ENCODE data around the gene FADS2.

The FADS2 gene

DNA sequence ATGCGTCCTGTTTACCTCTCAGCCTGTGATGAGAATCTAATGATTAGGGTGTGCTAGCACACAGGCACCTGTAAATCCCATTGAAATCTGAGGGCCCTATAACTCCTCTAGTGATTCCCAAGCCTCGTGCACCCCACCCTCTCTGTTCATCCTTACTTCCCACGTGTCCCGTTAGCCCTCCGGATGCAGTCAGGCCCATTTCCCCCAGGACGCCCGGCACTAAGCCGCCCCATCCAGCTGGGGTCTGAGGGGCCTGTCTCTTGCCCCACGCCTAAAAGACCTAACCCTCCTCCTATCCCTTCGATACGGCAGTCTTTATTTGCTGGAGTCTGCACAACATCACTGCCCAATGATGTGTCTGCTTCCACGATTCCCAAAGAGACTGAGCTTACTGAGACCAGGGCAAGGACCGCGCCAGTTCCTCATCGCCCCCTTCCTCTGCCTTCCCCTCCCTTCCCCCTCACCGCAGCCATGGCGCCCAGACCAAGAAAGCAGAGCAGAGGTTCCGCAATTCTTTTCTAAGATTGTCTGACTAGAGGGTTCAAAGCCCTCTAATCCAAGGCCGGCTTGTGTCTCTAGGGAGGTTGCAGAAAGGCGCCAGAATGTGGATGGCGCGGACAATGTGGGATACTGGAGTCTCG is 1.1 kb upstream of the FADS2 start:
- no peak for DNase-seq

DNA sequence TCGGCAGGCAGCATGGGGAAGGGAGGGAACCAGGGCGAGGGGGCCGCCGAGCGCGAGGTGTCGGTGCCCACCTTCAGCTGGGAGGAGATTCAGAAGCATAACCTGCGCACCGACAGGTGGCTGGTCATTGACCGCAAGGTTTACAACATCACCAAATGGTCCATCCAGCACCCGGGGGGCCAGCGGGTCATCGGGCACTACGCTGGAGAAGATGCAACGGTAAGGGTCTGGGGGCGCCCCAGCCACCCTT is 204 bp downstream of the FADS2 start:
- no peak for DNase-seq

DNA sequence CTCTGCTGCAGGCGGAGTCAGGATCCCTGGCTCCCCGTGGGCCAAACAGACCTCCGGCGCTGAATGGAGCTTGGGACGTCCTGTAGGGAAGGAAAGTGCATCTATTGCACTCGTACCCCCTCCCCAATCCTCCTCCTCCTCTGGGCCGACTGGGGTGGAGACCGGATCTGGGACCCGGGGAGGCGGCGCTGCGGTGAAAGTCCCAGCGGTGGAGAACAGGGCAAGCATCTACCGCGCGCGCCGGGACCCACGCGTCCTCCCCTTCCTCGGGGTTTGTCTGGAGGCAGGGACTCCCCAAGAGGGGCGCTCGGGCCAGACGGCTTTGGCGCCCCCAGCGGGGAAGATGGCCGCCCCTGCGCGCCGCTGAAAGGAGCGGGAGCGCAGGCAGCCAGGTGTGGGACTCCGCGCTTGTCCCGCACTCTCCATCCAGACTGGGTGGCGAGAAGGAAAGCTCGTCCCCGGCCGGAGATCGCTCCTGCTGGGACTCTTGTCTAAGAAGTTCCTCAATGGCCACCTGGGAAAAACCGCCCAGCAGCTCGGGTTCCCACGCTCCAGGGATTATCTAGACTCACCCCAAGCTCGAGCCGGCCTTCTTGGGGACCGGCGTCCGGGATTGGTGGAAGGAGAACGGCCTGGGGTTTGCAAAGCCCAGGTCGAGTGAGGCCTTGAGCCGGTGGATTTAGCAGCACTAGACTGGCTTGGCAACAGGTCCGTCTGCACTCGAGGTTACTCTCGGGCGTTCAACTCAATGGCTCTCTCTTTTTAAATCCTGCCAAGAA is 718 bp downstream of the FADS2 start:
- no peak for DNase-seq

DNA sequence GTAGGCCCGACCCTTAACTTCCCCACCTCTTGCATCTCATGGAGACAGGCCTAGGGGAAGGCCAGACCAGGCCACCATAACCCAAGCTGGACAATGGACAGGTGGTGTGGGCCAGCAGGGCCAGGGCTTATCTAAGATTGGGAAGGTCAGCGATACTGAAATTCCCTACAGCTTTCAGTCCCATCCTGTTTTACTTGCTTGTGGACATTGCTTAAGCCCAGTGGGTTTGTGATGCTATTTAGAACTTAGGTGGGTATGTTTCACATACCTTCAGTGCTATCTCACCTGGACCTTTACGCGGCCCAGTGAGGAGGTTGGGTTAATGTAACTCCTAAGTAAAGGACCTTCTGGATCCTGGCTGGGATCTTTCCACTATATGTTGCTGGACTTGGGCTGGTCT is 1.7 kb downstream of the FADS2 start:
- DNase-seq, result no peak

DNA sequence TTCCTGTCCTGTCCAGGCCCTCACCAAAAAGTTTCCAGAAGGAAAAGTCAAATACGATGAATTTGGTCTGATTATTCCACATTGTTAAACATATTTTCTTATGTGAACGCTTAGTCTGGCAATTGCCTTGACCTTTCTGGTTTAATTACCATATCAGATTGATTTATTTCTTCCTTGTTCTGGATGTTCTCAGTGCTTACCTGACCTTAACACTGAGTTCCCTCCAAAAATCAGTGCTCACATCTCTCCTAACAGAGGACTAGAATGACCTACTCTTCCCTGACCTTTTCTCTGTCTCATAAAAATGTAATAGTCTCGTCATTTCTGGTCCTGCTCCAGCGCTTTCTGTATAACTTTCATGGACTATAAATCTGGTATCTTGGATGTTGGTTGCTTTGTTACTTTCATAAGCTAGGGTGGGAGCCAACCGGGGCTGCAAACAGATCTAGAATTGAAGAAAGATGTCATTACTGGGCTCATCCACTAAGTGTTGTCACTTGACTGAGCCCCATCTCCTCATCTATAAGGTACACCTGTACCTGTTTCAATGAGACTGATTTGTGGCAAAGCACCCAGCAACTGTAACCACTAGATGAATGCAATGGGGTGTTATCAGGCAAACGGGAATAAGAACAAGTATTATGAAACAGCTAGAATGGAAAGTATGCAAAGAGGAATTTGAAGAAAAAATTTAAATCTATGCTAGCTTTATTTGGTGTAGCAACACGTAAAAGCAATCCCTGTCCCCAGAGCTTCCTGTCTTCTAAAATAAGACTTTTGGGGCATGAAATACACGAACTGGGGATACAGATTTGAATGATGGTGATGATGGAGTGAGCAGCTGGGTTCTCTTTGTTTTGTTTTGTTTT is 2.4 kb downstream of the FADS2 start:
- DNase-seq, result no peak

DNA sequence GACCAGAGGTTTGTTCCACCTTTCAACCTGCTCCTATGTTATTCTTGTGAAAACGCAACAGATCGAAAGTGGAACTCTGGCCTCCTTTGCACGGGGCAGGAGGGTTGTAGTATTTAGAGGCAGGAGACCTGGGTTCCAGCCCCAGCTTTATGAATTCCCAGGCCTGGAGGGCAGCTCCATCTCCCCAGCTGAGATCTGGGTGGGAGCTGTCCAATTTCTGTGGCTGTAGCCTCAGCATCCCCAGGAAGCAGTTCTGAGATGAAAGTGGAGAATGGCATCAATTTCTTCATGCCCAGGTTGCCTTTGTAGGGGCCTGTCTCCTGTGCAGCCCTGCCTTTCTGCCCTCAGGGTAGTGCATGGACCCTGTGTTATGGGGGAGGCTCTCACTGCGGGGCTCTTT is 4.1 kb downstream of the FADS2 start:
- no peak for DNase-seq

DNA sequence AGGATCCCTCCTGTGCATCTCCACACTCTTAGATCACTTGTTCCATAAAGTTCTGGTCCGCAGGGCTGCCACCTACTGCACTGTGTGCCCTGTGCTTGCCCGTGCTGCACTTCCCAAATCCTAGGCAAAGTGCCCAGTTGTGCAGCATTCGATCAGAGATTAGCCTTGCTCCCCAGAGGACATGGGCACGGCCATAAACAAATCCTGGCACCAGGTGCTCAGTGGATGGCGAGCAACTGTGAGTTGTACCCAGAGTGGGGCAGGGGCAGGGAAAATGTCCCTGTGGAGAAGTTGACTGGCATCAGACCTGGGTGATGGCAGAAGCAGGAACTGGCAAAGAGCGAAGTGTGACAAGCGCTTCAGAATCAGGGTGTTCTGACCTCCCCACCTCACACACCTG is 4.7 kb downstream of the FADS2 start:
- DNase-seq, result no peak

DNA sequence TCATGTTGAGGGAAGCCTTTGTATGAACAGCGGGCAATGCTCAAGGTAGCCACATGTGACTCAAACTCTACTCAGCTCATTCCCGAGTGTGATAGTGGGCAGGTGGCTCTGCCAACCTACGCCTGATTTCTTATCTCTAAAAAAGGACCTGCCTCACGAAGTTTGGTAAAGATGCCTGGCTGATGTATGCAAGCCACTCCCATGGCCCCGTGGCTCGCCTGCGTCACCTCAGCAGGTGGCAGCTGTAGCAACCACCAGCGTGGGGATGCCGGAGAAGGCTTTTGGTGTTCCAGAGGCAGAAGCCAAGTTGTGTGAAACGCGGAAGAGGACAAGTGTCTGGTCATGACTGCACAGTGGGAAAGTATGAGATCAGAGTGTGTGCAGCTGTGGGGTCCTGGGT is 5.4 kb downstream of the FADS2 start:
- DNase-seq, result no peak

DNA sequence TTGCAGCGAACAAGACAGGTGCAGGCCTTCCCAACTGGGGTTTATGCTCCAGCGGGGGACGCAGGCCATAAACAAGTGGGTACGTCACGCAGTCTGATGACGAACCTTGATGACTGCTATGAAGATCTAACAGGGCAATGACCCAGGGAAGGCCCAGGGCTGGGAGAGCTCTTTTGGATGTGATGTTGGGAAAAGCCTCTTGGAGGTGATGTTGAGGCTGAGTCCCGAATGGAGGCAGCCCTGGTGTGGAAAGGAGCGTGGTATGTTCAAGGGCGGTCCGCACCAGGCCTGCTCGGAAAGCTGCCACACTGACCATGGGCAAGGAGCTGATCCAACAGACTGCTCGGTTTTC is 5.8 kb downstream of the FADS2 start:
- no peak for DNase-seq

DNA sequence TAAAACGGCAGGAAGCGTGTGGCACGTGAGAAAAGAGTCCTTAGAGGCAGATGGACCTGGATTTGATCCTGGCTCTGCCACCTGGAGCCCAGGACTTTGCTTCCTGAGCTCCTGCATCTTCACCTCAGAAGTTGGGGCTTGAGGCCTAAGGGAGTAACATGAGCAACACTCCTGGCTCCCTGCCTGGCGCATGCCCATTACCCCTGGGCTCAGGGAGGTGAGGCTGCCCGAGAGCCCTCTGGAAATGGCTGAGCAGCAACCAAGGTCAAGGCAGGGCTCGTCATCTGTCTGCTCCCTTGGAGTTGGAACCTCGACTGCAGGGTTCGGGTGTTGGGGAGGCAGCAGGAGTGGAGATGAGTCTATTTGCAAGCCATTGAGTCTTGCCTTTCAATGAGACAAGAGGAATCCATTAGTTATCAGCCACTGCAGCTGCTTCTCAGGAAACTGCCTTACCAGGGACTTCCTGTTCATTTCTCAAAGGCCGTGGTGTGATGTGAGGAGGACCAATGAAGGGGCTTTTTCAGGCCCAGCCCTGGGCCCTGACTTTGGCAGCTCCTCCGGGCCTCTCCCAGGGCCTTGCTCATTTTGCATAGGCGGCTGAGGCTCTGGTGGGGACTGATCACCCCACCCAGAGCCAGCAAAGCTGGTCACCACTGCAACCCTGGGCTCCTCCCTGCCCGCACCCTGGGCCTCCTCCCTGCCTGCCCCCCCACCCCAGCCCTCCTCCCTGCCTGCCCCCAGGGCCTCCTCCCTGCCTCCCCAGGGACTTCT is 6.4 kb downstream of the FADS2 start:
- DNase-seq, result no peak

DNA sequence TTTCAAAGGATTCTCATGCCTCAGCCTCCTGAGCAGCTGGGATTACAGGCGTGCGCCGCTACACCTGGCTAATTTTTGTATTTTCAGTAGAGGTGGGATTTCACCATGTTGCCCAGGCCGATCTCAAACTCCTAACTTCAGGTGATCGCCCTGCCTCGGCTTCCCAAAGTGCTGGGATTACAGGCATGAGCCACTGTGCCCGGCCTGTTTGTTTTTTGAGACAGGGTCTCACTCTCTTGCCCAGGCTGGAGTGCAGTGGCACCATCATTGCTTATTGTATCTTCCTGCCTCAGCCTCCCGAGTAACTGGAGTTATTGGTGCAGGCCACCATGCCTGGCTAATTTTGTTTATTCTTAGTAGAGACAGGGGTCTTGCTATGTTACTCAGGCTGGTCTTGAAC is 8.1 kb downstream of the FADS2 start:
- no peak for DNase-seq

DNA sequence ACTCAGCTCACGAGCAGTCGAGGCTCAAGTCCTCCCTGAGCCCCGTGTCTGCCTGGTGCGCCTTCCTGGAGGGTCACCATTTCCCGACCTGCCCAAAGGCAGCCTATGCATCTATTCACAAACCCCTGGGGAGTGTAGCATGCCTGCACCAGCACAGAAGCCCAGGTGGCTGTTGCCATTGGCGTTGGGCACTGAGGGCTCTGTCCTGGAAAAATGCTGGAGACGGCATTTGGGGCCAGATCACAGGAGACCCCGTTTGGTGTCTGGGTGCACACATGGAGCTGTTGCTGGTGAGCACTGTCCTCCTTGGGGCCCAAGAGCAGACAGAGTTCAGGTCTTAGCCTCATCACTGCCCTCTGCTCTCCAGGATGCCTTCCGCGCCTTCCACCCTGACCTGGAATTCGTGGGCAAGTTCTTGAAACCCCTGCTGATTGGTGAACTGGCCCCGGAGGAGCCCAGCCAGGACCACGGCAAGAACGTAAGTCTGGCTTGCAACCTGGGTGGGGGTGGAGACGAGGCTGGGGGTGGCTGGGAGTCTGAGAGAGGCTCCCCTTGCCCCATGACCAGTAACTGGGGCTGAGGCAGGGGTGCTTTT is 9.4 kb downstream of the FADS2 start:
- DNase-seq, result no peak

DNA sequence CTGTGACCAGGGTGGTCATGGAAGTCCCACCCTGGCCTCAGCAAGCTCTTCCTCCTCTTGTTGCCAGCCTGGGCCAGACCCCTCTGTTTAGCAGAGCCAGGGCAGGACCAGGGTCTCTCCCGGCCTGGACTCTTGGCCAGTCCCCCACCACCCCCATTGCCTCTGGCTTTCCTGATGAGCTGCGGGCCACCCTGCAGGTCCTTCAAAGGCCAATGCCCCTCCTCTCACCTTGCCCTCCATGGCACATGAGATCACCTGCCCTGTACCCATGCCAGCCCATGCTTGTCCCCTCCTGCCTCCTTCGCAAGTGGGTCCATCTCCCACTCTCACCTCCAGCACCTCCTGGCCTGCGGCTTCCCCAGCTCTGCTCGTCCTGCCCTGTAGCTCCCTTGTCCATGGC is 10.4 kb downstream of the FADS2 start:
- DNase-seq, result no peak

DNA sequence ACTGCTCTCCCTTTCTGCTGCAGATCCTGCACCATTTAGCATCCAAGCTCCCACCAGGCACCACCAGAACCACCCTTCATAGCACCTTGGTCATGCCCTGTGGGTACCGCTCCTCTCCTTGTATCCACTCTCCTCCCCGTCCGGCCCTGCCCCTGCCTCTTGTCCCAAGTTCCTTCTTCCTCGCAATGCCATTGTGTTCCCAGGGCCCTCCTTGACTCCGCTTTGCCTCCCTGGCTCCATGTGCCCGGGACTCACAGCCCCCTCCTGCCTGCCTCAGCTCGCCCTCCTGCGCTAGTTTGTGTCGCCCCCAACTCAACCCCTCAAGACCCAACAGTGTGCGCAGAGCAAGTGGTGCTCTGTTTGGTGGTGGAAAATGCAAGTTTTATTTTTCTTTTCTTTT is 10.8 kb downstream of the FADS2 start:
- DNase-seq, result no peak

DNA sequence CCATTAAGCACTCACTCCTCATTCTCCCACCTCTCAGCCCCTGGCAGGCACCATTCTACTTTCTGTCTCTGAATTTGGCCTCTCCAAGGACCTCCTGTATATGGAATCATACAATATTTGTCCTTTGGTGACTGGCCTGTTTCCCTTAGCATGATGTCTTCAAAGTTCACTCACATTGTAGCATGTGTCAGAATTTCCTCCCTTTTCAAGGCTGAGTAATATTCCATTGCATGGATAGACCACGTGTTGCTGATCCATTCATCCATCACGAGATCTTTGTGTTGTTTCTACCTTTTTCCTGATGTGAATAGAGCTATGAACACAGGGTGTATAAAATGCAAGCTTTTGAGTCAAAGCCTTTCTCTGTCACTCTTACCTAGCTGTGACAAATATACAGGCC is 11.6 kb downstream of the FADS2 start:
- DNase-seq, result no peak

DNA sequence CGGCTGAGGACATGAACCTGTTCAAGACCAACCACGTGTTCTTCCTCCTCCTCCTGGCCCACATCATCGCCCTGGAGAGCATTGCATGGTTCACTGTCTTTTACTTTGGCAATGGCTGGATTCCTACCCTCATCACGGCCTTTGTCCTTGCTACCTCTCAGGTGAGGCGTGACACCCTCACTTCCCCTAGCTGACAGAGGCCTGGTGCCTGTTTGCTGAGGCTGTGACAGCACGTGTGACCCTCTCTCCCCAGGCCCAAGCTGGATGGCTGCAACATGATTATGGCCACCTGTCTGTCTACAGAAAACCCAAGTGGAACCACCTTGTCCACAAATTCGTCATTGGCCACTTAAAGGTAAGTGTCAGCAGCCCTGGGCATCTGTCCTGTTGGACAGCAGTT is 12.3 kb downstream of the FADS2 start:
- DNase-seq, result no peak

DNA sequence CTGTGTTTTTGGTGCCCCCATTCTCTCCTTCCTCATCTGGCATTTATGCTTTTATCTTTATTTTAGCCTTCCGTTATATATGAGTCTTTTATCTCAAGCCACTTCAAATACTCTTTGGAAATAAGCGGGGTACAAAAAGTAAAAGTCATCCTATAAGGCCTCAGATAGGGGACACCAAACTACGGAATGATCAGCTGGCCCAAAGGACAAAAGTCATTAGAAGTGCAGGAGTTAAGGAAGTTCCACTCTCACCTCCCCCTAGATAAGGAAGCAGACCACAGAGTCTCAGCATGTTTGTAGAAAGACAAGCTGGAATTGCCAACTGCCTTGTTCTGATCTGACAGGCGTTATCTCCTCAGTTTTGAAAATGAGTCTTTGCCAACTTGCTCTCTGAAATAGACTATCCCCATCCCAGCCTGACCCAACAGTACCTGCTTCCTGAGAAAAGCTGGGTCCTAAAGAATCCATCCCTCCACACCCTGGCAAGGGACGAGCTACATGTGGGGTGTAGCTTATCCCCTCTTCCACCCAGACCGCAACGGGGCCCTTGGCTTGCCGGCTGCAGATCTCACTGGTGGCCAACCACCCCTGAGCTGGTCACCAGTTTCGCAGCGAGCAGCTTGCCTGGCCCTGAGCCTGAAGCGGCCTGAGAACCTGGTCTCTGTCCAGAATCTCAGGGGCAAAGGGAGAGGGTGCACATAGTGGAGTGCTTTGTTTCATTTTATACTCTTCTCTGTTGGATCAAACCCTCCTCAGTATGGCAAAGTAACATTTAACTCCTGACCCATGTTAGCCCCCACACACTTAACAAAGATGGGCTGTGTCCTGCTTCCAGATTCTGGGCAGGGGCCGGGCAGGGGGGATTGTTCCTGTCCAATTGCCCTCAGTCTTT is 13.8 kb downstream of the FADS2 start:
- no peak for DNase-seq

DNA sequence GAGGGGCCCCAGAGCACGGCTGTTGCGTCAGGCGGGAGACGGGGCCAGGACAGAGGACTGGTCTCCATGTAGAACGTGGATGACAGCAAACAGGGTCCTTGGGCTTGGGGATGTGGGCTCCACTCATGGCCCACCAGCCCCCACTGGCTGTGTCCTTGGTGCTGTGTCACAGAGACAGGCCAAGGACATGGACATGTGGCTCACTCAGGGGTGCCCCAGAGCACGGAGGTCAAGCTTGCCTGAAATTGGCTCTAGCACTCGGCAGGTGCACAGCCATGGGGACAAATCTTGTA is 14.4 kb downstream of the FADS2 start:
- no peak for DNase-seq

DNA sequence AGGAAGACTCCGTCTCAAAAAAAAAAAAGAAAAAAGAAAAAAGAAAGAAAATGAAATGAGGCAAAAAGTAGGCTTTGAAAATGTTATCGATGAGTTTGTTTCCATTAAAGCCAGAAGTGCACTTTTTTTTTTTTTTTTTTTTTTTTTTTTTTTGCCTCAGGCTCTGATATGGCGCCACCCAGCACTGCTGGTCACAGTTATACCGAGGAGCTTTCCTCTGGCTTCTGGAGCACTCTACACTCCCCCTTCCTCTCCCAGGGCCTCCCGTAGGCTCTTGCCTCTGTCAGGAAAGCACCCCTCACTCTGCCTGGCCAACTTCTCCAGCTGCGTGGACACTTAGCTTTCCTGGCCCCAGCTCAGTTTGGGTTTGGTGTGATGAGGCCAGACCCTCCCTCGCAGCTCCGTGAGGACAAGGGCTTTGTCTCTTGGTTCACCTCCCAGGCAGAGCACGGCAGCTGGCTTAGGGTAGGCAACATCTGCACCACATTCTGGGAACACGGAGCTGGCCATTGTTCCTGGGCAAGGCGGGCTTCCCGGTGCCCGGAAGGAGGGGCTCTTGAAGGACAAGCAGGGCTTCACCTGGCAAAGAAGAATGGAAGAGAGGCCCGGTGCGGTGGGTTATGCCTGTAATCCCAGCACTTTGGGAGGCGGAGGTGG is 16.9 kb downstream of the FADS2 start:
- no peak for DNase-seq

DNA sequence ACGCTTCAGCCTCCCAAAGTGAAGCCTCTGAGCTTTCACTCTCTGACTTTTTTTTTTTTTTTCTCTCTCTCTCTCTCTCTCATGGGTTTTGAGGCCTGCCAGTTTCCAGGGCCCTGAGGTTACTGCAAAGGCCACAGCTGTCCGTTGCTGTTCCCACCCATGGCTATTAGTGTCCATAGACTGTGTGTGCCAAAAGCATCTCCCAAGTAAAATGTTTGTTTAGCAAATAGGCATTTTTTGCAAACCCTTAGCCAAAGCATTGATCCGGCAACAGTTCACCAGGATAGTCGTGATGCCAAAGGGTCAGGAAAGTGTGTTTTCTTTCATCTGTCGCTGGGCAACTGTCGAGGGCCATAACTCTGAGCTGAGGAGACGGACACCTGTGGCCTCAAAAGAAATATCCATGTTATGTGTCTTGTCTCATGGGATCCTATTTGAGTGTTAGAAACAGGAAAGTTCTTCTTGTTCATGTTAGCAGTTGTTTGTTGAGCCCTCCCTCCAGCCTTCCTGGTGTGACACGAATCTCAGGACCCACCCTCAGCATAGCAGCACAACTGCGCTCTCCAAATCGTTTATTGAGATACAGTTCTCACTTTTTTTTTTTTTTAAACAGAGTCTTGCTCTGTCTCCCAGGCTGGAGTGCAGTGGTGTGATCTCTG is 18.4 kb downstream of the FADS2 start:
- DNase-seq, result no peak

DNA sequence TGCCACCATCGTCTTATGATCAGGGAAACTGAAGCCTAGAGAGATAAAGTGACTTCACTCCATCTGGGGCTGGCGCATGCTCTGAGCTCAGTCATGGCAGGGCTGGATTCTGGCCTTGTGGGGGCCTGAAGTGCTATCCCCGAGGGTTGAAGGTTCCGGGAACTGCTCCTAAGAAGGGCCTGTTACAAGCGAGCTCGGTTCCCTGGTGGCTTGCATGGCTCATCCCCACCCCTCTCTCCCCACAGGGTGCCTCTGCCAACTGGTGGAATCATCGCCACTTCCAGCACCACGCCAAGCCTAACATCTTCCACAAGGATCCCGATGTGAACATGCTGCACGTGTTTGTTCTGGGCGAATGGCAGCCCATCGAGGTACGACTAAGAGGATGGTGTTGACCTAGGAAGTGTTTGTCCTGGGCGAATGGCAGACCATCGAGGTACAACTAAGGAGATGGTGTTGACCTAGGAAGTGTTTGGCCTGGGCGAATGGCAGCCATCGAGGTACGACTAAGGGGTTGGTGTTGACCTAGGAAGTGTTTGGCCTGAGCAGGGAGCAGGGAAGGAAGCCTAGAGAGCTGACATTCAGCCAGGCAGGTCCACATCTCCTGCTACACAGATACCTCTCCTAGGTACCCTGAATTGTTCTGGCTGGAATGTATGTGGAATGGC is 19.9 kb downstream of the FADS2 start:
- no peak for DNase-seq

Data from NCI-H2029 treated with DMSO at 0.1 percent for 48 hours (cell line).